GM18498 (cell line): ENCODE results near the gene DKK3.
"Not testable (repeated sequence)": the region's sequence is repeated elsewhere in the genome, so short reads cannot be mapped to it uniquely, and the experiment has no call there.

Experiments used
- ATAC-seq: cut with Tn5 transposase; IDR thresholded peaks from one replicate; pipeline ENCODE4 v1.9.1; 2021; ENCODE audit warnings: mild to moderate bottlenecking, moderate library complexity; ENCODE audit not compliant: unreplicated experiment

Gene DKK3

GRCh38 chr11:12007769-12008737 is at the start of gene DKK3:
DKK3 (minus strand) TSS chr11:12008626; CDS start chr11:12008582, 44 bp downstream.
- no peak for ATAC-seq

- no peak for ATAC-seq
Measured at GRCh38 chr11:12057299-12057980, 49.0 kb upstream of the DKK3 start.

GRCh38 chr11:12056119-12056518 is 47.7 kb upstream of the DKK3 start:
- ATAC-seq = no peak

- no peak for ATAC-seq
Measured at GRCh38 chr11:12053606-12054361, 45.4 kb upstream of the DKK3 start.

GRCh38 chr11:12052676-12053605 is 44.5 kb upstream of the DKK3 start:
- no peak for ATAC-seq

GRCh38 chr11:12051287-12051662 is 42.8 kb upstream of the DKK3 start:
- no peak for ATAC-seq

- ATAC-seq = no peak
Measured at GRCh38 chr11:12050470-12051286, 42.3 kb upstream of the DKK3 start.

- ATAC-seq = no peak
Measured at GRCh38 chr11:12048936-12049790, 40.7 kb upstream of the DKK3 start.

GRCh38 chr11:12046636-12047236 is 38.3 kb upstream of the DKK3 start:
- no peak for ATAC-seq

- ATAC-seq = no peak
Measured at GRCh38 chr11:12045914-12046635, 37.6 kb upstream of the DKK3 start.

- no peak for ATAC-seq
Measured at GRCh38 chr11:12044799-12045198, 36.4 kb upstream of the DKK3 start.

- ATAC-seq = peak; percentile 70
Measured at GRCh38 chr11:12043959-12044791, 35.7 kb upstream of the DKK3 start.

- no peak for ATAC-seq
Measured at GRCh38 chr11:12043221-12043620, 34.8 kb upstream of the DKK3 start.

- no peak for ATAC-seq
Measured at GRCh38 chr11:12042215-12042676, 33.8 kb upstream of the DKK3 start.

GRCh38 chr11:12040719-12041118 is 32.3 kb upstream of the DKK3 start:
- not testable (repeated sequence) for ATAC-seq

GRCh38 chr11:12032968-12033367 is 24.5 kb upstream of the DKK3 start:
- no peak for ATAC-seq
